Nucleus accumbens (tissue), 56 donors: ENCODE measurements around the gene GJA9.
"Not testable (repeated sequence)": the region's sequence is repeated elsewhere in the genome, so short reads cannot be mapped to it uniquely, and the experiment has no call there.

Experiments
- DNase-seq, 56 donors: peaks; one replicate each; lab custom pipeline; 2025; lab: John Stamatoyannopoulos, UW

Gene GJA9

GRCh38 chr1:38881487-38881886 lies at the start of gene GJA9:
GJA9 (minus strand) TSS chr1:38881587; CDS start chr1:38876098, 5,489 bp downstream.
- no peak for DNase-seq

GRCh38 chr1:38929476-38929875 lies 48.1 kb upstream of the GJA9 start:
- peak in 53 of 56 donors; percentile 37 to 94 (median 80) for DNase-seq

- peak in 4 of 56 donors; percentile 41 to 75 (median 62) for DNase-seq
These were observed 47.7 kb upstream of the GJA9 start for GRCh38 chr1:38929054-38929453.

- peak in 21 of 56 donors; percentile 2 to 40 (median 12) for DNase-seq
These were observed 44.7 kb upstream of the GJA9 start for GRCh38 chr1:38926091-38926490.

- no peak for DNase-seq
These were observed 44.0 kb upstream of the GJA9 start for GRCh38 chr1:38925391-38925790.

GRCh38 chr1:38923607-38924006 lies 42.2 kb upstream of the GJA9 start:
- DNase-seq: peak in 24 of 56 donors; percentile 6 to 76 (median 25)

- DNase-seq: peak in 44 of 56 donors; percentile 3 to 70 (median 37)
These were observed 37.7 kb upstream of the GJA9 start for GRCh38 chr1:38919130-38919529.

- DNase-seq: peak in 4 of 56 donors; percentile 8 to 35 (median 20)
These were observed 37.2 kb upstream of the GJA9 start for GRCh38 chr1:38918568-38918967.

- no peak for DNase-seq
These were observed 36.4 kb upstream of the GJA9 start for GRCh38 chr1:38917772-38918171.

- DNase-seq: no peak
These were observed 36.0 kb upstream of the GJA9 start for GRCh38 chr1:38917337-38917736.

GRCh38 chr1:38915352-38915948 lies 34.1 kb upstream of the GJA9 start:
- no peak for DNase-seq

GRCh38 chr1:38914908-38915307 lies 33.5 kb upstream of the GJA9 start:
- not testable (repeated sequence) for DNase-seq

- DNase-seq: no peak
These were observed 27.4 kb upstream of the GJA9 start for GRCh38 chr1:38908821-38909220.

- DNase-seq: no peak
These were observed 24.6 kb upstream of the GJA9 start for GRCh38 chr1:38905985-38906384.

GRCh38 chr1:38899560-38899959 lies 18.2 kb upstream of the GJA9 start:
- no peak for DNase-seq

- no peak for DNase-seq
These were observed 17.4 kb upstream of the GJA9 start for GRCh38 chr1:38898653-38899230.

- DNase-seq: no peak
These were observed 14.8 kb upstream of the GJA9 start for GRCh38 chr1:38896169-38896568.

GRCh38 chr1:38892976-38893375 lies 11.6 kb upstream of the GJA9 start:
- no peak for DNase-seq

GRCh38 chr1:38891753-38892152 lies 10.4 kb upstream of the GJA9 start:
- no peak for DNase-seq

GRCh38 chr1:38889589-38889988 lies 8.2 kb upstream of the GJA9 start:
- DNase-seq: no peak

GRCh38 chr1:38888423-38889333 lies 7.3 kb upstream of the GJA9 start:
- DNase-seq: no peak
